ENCODE measurements around the gene RNF41.

Gene RNF41

DNA sequence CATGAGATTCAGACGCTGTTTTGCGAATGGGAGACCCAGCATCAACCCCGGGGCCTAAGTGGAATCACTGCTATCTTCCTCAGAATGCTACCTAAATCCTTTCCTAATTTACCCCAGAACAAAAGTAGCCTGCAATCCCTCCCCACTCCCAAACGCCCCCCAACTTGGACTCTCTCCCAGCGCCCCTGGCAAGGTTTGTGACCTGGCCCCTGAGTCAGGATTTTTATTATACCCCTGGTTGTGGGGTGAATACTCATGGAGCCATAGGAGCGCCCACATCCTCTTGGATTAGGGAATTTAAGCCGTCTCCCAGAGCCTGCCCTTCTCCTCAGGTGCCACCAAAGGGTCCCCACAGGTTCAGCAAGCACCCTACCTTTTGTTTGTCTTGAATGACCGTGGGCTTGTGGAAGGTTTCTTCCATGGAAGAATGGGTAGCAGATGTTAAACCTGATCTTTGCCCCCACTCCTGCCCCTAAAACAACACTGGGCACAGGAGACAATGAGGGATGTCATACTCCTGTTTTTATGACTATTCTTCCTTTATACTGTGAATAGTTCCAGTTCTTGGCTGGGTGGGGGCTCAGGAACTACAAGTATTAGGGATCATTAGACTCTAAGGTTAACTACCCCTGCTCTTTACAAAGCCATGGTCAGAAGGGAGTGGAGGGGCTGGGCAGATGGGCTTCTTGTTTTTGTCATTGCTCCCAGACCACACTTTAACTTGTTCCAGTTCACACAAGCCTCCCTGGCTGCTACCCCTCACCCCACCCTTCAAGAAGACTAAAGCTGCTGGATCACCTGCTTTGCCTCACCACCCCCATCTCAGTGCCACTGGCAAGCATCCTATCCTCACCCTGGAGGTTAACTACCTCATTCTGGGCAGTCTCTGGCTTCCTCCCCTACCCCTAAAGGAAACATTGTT lies 68.7 kb downstream of the RNF41 start:
- no peak for DNase-seq (ENCODE audit: low read depth)
